ENCODE data around the gene XRRA1.
A peak's percentile ranks its signal among the peaks of the same experiment; 100 is the strongest.
"Not testable (repeated sequence)": the region's sequence is repeated elsewhere in the genome, so short reads cannot be mapped to it uniquely, and the experiment has no call there.

The XRRA1 gene

DNA sequence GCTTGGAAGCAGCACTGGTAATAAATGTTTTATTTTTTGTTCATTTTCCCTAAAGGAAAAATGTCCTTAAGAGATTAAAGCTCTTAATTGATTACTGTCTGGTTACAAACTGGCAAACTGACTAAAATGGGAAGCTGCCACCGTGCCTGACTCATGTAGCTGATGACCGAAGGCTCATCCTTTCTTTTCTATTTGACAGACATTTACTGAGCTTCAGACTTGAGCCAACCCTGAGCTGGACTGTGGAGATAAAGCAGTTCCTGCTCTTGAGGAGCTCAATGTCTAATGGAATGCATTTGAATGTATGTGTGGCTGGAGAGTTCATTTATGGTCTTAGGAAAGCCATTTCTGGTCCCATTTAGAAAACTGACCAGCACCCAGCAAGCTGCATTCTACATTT, 108.9 kb downstream of the XRRA1 start:
- no peak for ATAC-seq
- no peaks in the 10 kb centered on the region for H3K27me3 Mint-ChIP-seq
- DNase-seq: no peak
- no peaks in the 10 kb centered on the region for H3K9me3 Mint-ChIP-seq
- H3K27ac Mint-ChIP-seq: no peak overlapping the region
- H3K4me3 Mint-ChIP-seq: no peak overlapping the region
- no peaks in the 10 kb centered on the region for H3K4me1 Mint-ChIP-seq

DNA sequence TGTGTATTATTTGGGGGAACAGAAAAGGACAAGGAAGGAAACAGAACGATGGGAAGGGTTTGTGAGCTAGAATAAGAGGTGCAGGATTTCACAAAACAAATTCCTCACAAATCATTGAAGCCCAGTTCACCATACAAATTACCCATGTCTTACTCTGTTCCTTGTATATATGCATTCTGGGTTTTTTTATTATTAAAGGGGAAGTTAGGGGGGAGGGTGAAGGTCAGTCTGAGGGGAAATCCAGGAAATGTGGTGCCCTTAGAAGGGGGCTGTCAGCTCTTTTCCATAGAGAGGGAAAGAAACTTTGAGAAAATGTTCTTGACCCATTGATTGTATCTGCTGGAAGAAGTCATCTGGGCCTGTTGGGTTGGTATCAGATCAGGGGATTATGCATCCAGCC, 109.4 kb downstream of the XRRA1 start:
- no peaks in the 10 kb centered on the region for H3K27me3 Mint-ChIP-seq
- ATAC-seq: no peak
- peak overlapping the region in 1 of 2 donors; percentile 55 for H3K27ac Mint-ChIP-seq
- no peaks in the 10 kb centered on the region for H3K4me1 Mint-ChIP-seq
- no peaks in the 10 kb centered on the region for H3K9me3 Mint-ChIP-seq
- DNase-seq: no peak
- no peak overlapping the region for H3K4me3 Mint-ChIP-seq

DNA sequence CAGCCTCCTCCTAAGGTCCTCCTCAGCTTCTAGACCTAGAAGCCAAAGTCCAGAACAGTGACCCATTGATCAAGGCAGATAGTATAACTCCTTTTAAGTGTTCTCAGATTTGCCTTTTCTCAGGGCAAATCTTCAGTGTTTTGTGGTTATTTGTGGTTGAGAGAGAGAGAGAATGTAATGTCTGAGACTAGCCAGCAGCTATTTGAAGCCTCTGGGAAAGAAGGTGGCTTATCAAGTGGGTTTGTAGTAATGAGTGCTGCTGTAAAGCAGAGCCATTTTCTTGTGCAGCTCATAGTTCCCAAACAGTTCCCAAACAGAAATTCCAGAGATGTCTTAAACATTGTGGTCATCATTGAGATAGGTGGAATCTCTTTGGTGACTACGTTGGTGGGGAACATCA, 110.7 kb downstream of the XRRA1 start:
- Mint-ChIP-seq H3K4me3 (no peak overlapping the region), H3K4me1 (no peaks in the 10 kb centered on the region), H3K27me3 (no peaks in the 10 kb centered on the region), H3K9me3 (no peaks in the 10 kb centered on the region), H3K27ac (no peak overlapping the region)
- ATAC-seq (no peak), DNase-seq (no peak)

DNA sequence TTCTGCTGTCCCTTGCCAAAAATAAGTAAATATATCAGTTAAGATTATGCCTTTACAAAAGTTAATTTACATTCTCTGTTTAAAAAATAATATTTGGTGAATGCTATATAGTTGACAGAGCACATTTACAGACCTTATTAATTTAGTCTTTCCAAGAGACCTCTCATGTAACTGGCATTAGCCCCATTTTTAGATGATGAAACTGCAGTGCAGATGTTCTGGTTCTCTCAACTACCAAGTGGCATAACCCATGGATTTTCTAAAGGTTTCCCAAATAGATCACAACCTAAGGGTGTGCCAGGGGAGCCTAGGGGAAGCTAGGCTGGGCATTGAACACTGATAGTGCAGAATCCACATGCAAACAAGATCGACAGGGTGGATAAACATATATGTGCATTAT, 111.7 kb downstream of the XRRA1 start:
- DNase-seq (no peak), ATAC-seq (no peak)
- H3K27me3 Mint-ChIP-seq: no peaks in the 10 kb centered on the region
- H3K4me1 Mint-ChIP-seq: no peaks in the 10 kb centered on the region
- H3K4me3 Mint-ChIP-seq: no peak overlapping the region
- H3K9me3 Mint-ChIP-seq: no peaks in the 10 kb centered on the region
- H3K27ac Mint-ChIP-seq: no peak overlapping the region

DNA sequence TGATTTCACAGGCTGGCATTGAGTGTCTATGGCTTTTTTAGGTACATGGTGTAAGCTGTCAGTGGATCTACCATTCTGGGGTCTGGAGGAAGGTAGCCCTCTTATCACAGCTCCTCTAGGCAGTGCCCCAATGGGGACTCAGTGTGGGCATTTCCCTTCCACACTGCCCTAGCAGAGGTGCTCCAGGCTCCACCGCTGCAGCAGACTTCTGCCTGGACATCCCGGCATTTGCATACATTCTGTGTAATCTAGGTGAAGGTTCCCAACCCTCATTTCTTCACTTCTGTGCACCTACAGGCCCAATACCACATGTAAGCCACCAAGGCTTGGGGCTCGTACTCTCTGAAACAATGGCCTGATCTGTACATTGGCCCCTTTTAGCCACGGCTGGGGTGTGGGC, 122.0 kb downstream of the XRRA1 start:
- ATAC-seq (no peak), DNase-seq (no peak)
- Mint-ChIP-seq H3K9me3 (peaks cover 30 to 49% of the 10 kb centered on the region in 2 donors), H3K4me3 (no peak overlapping the region), H3K27ac (no peak overlapping the region), H3K27me3 (no peaks in the 10 kb centered on the region), H3K4me1 (no peaks in the 10 kb centered on the region)

DNA sequence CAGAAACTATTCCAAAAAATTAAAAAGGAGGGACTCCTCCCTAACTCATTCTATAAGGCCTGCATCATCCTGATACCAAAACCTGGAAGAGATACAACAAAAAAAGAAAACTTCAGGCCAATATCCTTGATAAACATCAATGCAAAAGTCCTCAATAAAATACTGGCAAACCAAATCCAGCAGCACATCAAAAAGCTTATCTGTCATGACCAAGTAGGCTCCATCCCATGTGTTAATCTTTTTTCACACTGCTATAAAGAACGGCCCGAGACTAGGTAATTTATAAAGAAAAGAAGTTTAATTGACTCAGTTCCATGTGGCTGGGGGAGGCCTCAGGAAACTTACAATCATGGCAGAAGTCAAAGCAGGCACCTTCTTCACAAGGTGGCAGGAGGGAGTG, 123.3 kb downstream of the XRRA1 start:
- H3K4me3 Mint-ChIP-seq, DNase-seq, ATAC-seq, H3K27ac Mint-ChIP-seq, H3K27me3 Mint-ChIP-seq, H3K4me1 Mint-ChIP-seq: not testable (repeated sequence)
- H3K9me3 Mint-ChIP-seq: peaks cover 30 to 49% of the 10 kb centered on the region in 2 donors

DNA sequence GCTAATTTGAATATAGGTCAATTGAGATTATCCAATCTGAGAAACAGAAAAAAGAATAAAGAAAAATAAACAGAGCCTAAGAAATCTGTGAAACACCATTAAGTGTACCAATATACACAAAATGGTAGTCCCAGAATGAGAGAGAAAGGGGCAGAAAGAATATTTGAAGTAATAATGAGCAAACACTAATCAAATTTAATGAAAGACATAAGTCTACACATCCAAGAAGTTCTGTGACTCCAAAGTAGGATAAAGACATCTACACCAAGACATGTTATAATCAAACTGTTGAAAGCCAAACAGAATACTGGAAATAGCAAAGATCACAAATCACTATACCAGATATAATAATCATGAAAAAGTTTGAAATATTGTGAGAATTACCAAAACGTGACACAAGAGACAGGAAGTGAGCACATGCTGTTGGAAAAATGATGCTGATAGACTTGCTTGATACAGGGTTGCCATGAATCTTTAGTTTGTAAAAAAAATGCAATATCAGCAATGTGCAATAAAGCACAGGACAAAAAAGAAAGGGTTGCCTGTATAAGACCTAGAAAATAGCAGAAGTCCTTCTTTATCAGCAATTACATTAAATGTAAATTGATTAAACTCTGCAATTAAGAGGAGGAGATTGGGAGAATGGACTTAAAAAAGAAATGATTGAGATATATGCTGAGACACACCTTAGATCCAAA, 124.5 kb downstream of the XRRA1 start:
- H3K4me3 Mint-ChIP-seq: no peak overlapping the region
- DNase-seq (no peak), ATAC-seq (no peak)
- H3K27ac Mint-ChIP-seq: no peak overlapping the region
- no peaks in the 10 kb centered on the region for H3K27me3 Mint-ChIP-seq
- no peaks in the 10 kb centered on the region for H3K4me1 Mint-ChIP-seq
- H3K9me3 Mint-ChIP-seq: peaks cover 24 to 49% of the 10 kb centered on the region in 2 donors

DNA sequence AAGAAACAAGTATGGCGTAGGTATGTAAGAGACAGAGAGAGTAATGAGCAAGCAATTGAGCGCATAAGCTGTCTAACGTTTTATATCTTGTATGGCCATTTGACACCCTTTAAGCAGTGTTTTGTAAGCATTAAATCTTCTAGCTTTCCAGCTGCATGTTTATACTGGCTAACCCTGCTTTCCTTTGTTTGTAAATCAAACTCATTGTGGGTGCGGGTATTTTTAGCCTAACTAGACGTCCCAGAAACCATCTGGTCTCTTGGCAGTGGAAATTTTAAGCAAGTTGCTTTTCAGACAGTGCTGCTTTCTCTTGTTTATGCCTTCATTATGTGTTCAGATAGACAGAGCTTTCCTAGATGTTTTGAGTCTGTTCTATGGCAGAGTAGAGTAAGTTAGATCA, 126.7 kb downstream of the XRRA1 start:
- no peak for ATAC-seq
- Mint-ChIP-seq H3K4me3 (no peak overlapping the region), H3K4me1 (peaks cover 12% of the 10 kb centered on the region), H3K9me3 (peaks cover 20 to 34% of the 10 kb centered on the region in 2 donors), H3K27me3 (no peaks in the 10 kb centered on the region), H3K27ac (no peak overlapping the region)
- no peak for DNase-seq

DNA sequence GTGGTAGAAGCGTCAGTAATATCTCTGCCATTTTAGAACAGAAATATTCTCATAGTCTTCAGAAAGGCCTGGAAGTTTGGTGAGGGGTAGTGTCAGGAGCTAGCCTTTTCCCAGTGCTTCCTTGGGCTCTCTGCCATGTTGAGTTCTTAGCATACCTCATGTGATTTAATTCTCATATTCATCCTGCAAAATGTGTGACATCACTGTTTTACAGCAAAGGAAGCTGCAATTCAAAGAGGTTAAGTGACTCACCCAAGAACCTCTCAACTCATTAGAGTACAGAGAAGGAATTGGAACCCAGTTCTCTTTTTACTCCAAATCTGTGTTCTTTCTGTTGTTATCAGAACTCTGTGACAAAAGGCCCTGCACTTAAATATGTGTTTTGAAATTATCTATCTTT, 128.1 kb downstream of the XRRA1 start:
- DNase-seq: no peak
- no peak overlapping the region for H3K27ac Mint-ChIP-seq
- ATAC-seq: no peak
- peaks cover 17 to 24% of the 10 kb centered on the region in 2 donors for H3K9me3 Mint-ChIP-seq
- H3K27me3 Mint-ChIP-seq: no peaks in the 10 kb centered on the region
- no peak overlapping the region for H3K4me3 Mint-ChIP-seq
- H3K4me1 Mint-ChIP-seq: peaks cover 16% of the 10 kb centered on the region

DNA sequence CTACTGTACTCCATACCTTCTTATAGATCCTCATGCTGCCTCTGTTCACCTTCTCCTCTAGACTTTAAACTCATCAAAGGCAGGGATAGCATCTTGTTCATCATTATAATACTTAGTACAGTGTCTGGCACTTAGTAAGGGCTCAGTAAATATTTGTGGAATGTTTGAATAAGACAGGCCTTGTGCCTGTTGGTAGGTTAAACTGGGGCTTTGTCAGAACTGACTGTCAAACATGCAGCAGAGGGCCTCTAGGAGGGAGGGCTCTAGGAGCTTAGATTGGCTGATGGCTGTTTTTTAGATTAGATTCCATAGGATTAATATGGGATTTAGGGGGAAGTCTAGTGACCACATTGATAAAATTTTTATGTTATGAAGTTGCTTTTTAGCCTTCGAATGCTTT, 129.5 kb downstream of the XRRA1 start:
- peaks cover 9 to 11% of the 10 kb centered on the region in 2 donors for H3K9me3 Mint-ChIP-seq
- no peak overlapping the region for H3K4me3 Mint-ChIP-seq
- no peak for ATAC-seq
- H3K27me3 Mint-ChIP-seq: no peaks in the 10 kb centered on the region
- H3K27ac Mint-ChIP-seq: peak overlapping the region; percentile 27 to 44
- no peak for DNase-seq
- H3K4me1 Mint-ChIP-seq: peaks cover 16% of the 10 kb centered on the region

DNA sequence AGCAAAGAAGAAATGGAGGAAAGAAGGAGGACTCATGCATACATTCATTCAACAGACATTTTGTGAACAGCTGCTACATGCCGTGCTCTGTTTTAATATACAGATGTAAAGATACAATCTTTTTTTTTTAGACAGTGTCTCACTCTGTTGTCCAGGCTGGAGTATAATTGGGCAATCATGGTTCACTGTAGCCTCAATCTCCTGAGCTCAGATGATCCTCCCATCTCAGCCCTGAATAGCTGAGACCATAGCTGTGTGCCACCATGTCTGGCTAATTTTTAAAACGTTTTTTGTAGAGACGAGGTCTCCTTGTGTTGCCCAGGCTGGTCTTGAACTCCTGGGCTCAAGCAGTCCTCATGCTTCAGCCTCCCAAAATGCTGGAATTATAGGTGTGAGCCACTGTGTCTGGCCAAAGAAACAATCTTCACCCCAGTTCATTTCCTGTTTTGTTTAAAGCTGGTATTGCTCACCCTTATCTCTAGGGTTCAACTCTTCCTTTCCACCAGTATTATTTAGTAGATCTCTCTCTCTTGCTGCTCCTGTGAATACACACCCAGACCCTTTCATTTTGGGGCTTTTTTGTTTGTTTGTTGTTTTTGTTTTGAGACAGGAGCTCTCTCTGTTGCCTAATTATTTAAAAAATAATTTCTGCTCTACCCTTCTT, 130.5 kb downstream of the XRRA1 start:
- Mint-ChIP-seq H3K4me1 (peaks cover 16% of the 10 kb centered on the region), H3K27ac (no peak overlapping the region), H3K9me3 (peaks cover 0 to under 1% of the 10 kb centered on the region in 2 donors), H3K4me3 (no peak overlapping the region), H3K27me3 (no peaks in the 10 kb centered on the region)
- no peak for DNase-seq
- no peak for ATAC-seq

DNA sequence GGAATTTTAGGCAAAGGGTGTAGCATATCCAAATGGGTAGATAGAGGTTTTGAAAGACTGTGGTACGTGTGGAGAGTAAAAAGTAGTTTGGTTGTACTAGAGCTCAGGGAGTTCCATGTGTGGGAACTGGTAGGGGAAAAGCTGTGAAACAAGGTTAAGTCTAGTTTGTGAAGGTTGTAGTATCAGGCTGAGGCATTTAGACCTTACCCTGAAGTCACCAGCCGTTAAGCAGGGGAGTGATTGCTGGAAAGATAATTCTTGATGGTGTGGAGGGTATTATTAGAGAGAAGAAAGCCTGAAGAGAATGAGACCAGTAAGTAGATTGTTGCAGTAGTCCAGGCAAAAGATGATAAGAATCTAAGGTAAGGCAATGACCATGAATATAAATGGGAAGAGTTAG, 132.2 kb downstream of the XRRA1 start:
- DNase-seq: no peak
- ATAC-seq: no peak
- no peaks in the 10 kb centered on the region for H3K9me3 Mint-ChIP-seq
- H3K27me3 Mint-ChIP-seq: no peaks in the 10 kb centered on the region
- H3K4me3 Mint-ChIP-seq: no peak overlapping the region
- H3K27ac Mint-ChIP-seq: no peak overlapping the region
- H3K4me1 Mint-ChIP-seq: peaks cover 16% of the 10 kb centered on the region

DNA sequence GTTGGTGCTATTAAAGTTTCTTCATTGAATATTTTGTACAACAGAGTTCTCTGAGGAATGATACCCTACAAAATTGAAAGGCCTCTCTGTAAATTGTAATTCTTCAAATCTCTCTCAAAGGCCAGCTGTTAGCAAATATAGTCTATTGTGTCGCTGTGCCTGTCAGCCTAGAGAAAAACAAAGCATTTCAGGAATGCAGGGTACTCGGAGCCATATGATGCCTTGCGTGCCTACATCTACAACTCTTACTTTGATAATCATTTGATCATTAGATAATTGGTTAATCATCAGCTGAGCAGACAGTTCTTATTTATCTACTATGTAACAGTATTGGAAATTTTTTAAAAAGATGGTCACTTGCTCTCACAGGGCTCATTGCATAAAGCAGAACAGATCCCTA, 132.9 kb downstream of the XRRA1 start:
- no peak for DNase-seq
- H3K4me1 Mint-ChIP-seq: peaks cover 16% of the 10 kb centered on the region
- no peaks in the 10 kb centered on the region for H3K9me3 Mint-ChIP-seq
- ATAC-seq: no peak
- H3K4me3 Mint-ChIP-seq: no peak overlapping the region
- no peak overlapping the region for H3K27ac Mint-ChIP-seq
- no peaks in the 10 kb centered on the region for H3K27me3 Mint-ChIP-seq

DNA sequence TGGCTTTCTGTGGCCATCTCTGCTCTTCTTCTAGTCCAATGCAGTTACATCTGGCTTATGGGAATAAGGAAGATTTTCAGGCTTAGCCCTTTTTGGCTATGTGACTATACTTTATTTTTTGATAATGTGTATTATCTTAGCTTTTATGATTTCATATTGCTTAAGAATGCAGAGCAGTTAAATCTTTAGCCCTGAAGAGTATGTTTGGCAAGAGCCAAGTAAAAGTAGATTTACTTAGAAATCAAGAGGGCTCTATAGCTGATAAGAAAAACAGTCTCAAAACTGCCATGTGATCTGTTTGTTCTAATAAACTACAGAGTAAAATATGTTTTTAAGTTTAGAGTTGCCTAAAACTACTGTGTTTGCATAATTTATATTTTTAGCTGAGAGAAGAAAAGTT, 139.1 kb downstream of the XRRA1 start:
- Mint-ChIP-seq H3K4me1 (peaks cover 12% of the 10 kb centered on the region), H3K4me3 (no peak overlapping the region), H3K27me3 (no peaks in the 10 kb centered on the region), H3K9me3 (no peaks in the 10 kb centered on the region), H3K27ac (no peak overlapping the region)
- ATAC-seq (no peak), DNase-seq (no peak)

DNA sequence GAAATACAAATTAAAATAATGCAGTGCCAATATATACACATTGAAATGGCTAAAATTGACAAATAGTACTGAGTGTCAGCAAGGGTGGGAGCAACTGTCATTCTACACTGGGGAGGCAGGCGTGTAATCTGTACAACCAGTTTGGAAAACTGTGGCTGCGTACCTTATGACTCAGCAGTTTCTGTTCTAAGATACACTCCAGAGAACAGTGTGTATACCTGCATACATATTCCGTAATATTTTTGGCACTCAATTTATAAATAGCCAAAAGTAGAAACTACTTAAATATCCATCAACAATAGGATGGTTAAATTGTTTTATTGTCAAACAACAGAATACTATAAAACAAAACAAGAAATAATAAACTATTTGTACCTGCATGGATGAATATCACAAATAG, 142.6 kb downstream of the XRRA1 start:
- Mint-ChIP-seq H3K27me3 (no peaks in the 10 kb centered on the region), H3K4me3 (no peak overlapping the region), H3K4me1 (peaks cover 17% of the 10 kb centered on the region)

DNA sequence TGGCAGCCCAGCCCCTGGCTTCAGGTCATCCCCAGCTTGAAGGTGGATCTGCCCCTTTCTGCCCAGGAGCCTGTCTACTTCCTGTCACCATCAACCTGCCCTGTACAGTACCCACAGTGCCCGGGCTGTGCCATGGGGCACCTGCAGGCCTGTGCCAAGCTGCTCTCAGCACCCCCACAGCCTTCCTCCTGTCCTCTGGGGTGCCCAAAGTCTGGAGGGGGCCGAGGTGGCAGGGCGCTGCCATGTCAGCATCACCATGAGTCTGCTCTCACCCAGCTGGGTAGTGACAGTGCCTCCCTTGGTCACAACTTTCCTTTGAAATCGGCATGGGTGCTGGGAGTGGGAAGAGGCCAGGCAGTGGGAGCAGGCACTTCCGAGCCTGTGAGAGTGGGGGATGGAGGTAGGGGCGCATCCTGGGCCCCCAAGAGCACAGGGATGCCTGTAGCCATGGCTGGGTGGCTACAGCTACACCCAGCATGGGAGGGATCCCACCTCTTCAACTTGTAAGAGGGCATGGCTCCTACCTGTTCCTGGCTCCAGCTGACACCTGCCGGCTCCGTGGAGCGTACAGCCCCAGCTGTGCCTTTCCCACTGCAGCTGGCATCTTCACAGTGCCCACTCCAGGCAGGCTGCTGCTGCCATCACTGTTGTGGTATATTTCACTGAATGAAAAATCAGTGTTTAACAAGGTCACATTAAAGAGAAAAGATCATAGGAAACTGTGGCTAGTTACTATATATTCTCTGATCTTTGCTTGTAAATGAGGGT, 157.4 kb downstream of the XRRA1 start:
- H3K27ac Mint-ChIP-seq: no peak overlapping the region

More for the DNA sequence above, 142.6 kb downstream of the XRRA1 start:
- Mint-ChIP-seq H3K27ac (no peak overlapping the region), H3K9me3 (no peaks in the 10 kb centered on the region)
- DNase-seq (no peak), ATAC-seq (no peak)

More for the DNA sequence above, 157.4 kb downstream of the XRRA1 start:
- ATAC-seq (no peak), DNase-seq (no peak)
- Mint-ChIP-seq H3K4me1 (no peaks in the 10 kb centered on the region), H3K9me3 (no peaks in the 10 kb centered on the region), H3K4me3 (no peak overlapping the region), H3K27me3 (no peaks in the 10 kb centered on the region)
